Dendritic cell treated with granulocyte-macrophage colony-stimulating factor and Interleukin-4, amounts not matched to agents 40 ng/mL and 50 ng/mL, for 4 days (primary cell): ENCODE measurements around the gene TAOK3.
A peak's percentile ranks its signal among the peaks of the same experiment; 100 is the strongest.
"Not testable (repeated sequence)": the region's sequence is repeated elsewhere in the genome, so short reads cannot be mapped to it uniquely, and the experiment has no call there.

Source experiments
- H3K27ac Mint-ChIP-seq: one replicate; pipeline ENCODE4 v1.8.0; 2022; ENCODE audit warnings: mild to moderate bottlenecking, mixed read lengths
- H3K27me3 Mint-ChIP-seq: one replicate; pipeline ENCODE4 v1.8.0; 2022; ENCODE audit warnings: mild to moderate bottlenecking, mixed read lengths
- H3K36me3 Mint-ChIP-seq: one replicate; pipeline ENCODE4 v1.8.0; 2022; ENCODE audit warnings: low read depth, mixed read lengths
- H3K4me1 Mint-ChIP-seq: one replicate; pipeline ENCODE4 v1.8.0; 2022; ENCODE audit warnings: low read depth, mixed read lengths
- H3K4me3 Mint-ChIP-seq: one replicate; pipeline ENCODE4 v1.8.0; 2022; ENCODE audit warnings: mild to moderate bottlenecking, moderate library complexity, mixed read lengths
- H3K9me3 Mint-ChIP-seq: one replicate; pipeline ENCODE4 v1.8.0; 2022; ENCODE audit warnings: mixed read lengths
- intact Hi-C: fragments of 100-400 bp; cut with micrococcal nuclease; formaldehyde crosslinking; loops from one replicate; pipeline ENCODE4 v1.15.0; 2022

TAOK3 gene

DNA sequence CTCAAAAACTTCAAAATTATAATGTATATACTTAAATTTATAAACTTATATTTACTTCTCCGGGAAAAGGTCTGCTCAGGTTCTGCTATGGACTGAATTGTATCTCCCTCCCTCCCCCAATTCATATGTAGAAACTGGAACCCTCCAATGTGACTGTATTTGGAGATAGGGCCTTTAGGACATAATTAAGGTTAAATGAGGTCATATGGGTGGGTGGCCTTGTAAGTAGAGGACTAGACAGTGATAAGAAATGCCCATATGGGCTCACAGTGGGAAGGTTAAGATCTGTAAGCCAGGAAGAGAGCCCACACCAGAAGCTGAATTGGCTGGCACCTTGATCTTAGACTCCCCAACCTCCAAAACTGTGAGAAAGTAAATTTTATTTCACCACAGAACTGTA, 84.5 kb downstream of the TAOK3 start:
- H3K27me3 Mint-ChIP-seq: no peaks in the 10 kb centered on the region
- H3K4me3 Mint-ChIP-seq: no peak overlapping the region
- H3K36me3 Mint-ChIP-seq: peaks cover 32% of the 10 kb centered on the region
- no peaks in the 10 kb centered on the region for H3K4me1 Mint-ChIP-seq
- no peak overlapping the region for H3K27ac Mint-ChIP-seq
- intact Hi-C loops: no loop called here
- H3K9me3 Mint-ChIP-seq: no peaks in the 10 kb centered on the region

- Mint-ChIP-seq H3K4me1 (no peaks in the 10 kb centered on the region), H3K4me3 (no peak overlapping the region), H3K9me3 (no peaks in the 10 kb centered on the region), H3K27me3 (no peaks in the 10 kb centered on the region), H3K36me3 (peaks cover 32% of the 10 kb centered on the region), H3K27ac (no peak overlapping the region)
- intact Hi-C loops: no loop called here
These were observed 85.0 kb downstream of the TAOK3 start for GRCh38 chr12:118287728-118288127.

DNA sequence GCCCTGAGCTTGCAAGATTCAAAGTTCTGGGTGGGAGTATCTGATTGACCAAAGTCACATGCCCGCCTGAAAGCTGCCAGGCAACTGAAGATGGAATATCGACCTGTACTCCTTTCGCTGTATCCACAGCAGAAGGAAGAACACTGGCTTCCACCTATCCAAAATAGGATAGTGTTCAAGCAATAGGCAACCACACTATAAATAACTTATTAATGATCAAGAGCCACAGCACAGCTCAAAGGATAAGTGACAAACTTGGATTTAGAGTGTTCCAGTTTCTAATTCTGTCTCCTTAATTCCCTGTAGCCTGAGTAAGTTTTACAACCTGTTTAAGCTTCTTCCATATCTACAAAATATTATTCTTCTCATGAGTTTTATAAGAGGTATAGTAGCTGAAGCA, 89.9 kb downstream of the TAOK3 start:
- H3K4me1 Mint-ChIP-seq: no peaks in the 10 kb centered on the region
- H3K4me3 Mint-ChIP-seq: no peak overlapping the region
- no peak overlapping the region for H3K27ac Mint-ChIP-seq
- H3K27me3 Mint-ChIP-seq: no peaks in the 10 kb centered on the region
- peaks cover 47% of the 10 kb centered on the region for H3K36me3 Mint-ChIP-seq
- intact Hi-C loops: no loop called here
- peaks cover 7% of the 10 kb centered on the region for H3K9me3 Mint-ChIP-seq

DNA sequence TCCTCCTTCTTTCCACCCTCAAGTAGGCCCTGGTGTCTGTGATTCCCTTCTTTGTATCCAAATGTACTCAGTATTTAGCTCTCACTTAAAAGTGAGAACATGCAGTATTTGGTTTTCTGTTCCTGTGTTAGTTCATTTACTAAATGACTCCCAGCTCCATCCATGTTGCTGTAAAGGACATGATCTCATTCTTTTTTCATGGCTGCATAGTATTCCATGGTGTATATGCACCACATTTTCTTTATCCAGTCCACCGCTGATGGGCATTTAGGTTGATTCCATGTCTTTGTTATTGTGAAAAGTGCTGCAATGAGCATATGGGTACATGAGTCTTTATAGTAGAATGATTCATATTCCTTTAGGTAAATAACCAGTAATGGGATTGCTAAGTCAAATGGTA, 94.4 kb downstream of the TAOK3 start:
- H3K36me3 Mint-ChIP-seq: peaks cover 24% of the 10 kb centered on the region
- H3K4me1 Mint-ChIP-seq, H3K27ac Mint-ChIP-seq, H3K4me3 Mint-ChIP-seq, intact Hi-C loops, H3K9me3 Mint-ChIP-seq, H3K27me3 Mint-ChIP-seq: not testable (repeated sequence)

GRCh38 chr12:118274066-118274465, 98.6 kb downstream of the TAOK3 start:
- no peaks in the 10 kb centered on the region for H3K27me3 Mint-ChIP-seq
- peaks cover 3% of the 10 kb centered on the region for H3K9me3 Mint-ChIP-seq
- intact Hi-C loops: loop anchor here (5.0 kb wide), 1 partner anchor 33 kb away; no protein-coding TSS in a partner anchor
- peak overlapping the region; percentile 67 for H3K27ac Mint-ChIP-seq
- H3K36me3 Mint-ChIP-seq: peaks cover 3% of the 10 kb centered on the region
- peaks cover 19% of the 10 kb centered on the region for H3K4me1 Mint-ChIP-seq
- H3K4me3 Mint-ChIP-seq: peak overlapping the region; percentile 51

GRCh38 chr12:118271770-118272417, 100.8 kb downstream of the TAOK3 start:
- no peaks in the 10 kb centered on the region for H3K36me3 Mint-ChIP-seq
- H3K27me3 Mint-ChIP-seq: no peaks in the 10 kb centered on the region
- no peak overlapping the region for H3K4me3 Mint-ChIP-seq
- peaks cover 25% of the 10 kb centered on the region for H3K4me1 Mint-ChIP-seq
- intact Hi-C loops: loop anchor here (5.0 kb wide), 1 partner anchor 35 kb away; no protein-coding TSS in a partner anchor
- H3K9me3 Mint-ChIP-seq: no peaks in the 10 kb centered on the region
- H3K27ac Mint-ChIP-seq: no peak overlapping the region

- peaks cover 25% of the 10 kb centered on the region for H3K4me1 Mint-ChIP-seq
- peaks cover 4% of the 10 kb centered on the region for H3K36me3 Mint-ChIP-seq
- no peaks in the 10 kb centered on the region for H3K9me3 Mint-ChIP-seq
- no peaks in the 10 kb centered on the region for H3K27me3 Mint-ChIP-seq
- intact Hi-C loops: loop anchor here (5.0 kb wide), 1 partner anchor 36 kb away; no protein-coding TSS in a partner anchor
- no peak overlapping the region for H3K4me3 Mint-ChIP-seq
- H3K27ac Mint-ChIP-seq: peak overlapping the region; percentile 30
These were observed 101.5 kb downstream of the TAOK3 start for GRCh38 chr12:118271183-118271582.

DNA sequence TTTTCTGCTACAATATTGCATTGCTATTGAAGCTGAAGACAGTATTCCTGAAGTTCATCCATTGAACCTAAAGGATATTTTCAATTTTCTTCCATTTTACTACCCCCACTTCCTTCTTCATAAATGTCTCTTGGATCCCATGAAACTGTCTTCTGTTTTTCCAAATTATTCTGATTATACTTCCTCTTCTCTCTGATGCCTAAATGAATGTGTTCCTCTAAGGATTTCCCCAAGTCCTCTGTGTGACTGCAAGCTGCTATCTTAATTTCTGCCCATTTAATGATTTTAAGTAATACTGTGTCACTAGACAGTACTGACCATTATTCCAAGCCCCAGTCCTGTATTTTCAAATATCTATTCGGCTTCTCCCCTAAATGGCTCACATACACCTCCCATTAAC, 102.9 kb downstream of the TAOK3 start:
- H3K27me3 Mint-ChIP-seq: no peaks in the 10 kb centered on the region
- no peaks in the 10 kb centered on the region for H3K9me3 Mint-ChIP-seq
- H3K36me3 Mint-ChIP-seq: peaks cover 18% of the 10 kb centered on the region
- intact Hi-C loops: loop anchor here (5.0 kb wide), 1 partner anchor 37 kb away; no protein-coding TSS in a partner anchor
- no peak overlapping the region for H3K4me3 Mint-ChIP-seq
- peaks cover 18% of the 10 kb centered on the region for H3K4me1 Mint-ChIP-seq
- H3K27ac Mint-ChIP-seq: peak overlapping the region; percentile 30

DNA sequence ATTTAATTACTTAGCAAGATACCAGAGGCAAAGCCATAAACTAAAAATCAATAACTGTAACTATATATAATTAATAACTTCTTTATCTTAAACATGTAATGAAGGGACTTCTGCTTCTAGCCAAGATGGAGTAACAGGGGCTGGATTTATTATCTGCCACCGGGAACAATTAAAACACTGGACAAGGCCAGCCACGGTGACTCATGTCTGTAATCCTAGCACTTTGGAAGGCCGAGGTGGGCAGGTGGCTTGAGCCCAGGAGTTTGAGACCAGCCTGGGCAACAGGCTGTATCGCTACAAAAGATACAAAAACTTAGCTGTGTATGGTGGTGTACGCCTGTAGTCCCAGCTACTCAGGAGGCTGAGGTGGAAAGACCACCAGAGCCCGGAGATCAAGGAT, 113.6 kb downstream of the TAOK3 start:
- Mint-ChIP-seq H3K27ac (no peak overlapping the region), H3K4me3 (no peak overlapping the region), H3K9me3 (no peaks in the 10 kb centered on the region), H3K4me1 (peaks cover 6% of the 10 kb centered on the region), H3K36me3 (peaks cover 58% of the 10 kb centered on the region), H3K27me3 (no peaks in the 10 kb centered on the region)
- intact Hi-C loops: no loop called here

DNA sequence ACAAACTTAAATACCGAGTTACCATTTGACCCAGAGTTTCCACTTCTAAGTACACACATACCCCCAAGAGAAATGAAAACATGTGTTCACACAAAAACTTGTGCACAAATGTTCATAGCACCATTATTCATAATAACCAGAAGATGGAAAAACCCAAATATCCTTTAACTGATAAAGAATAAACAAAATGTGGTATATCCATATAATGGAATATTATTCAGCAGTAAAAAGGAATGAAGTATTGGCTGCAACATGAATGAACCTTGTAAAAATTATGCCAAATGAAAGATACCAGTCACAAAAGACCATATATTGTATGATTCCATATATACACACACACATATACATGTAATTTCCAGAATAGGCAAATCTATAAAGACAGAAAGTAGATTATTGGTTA, 116.4 kb downstream of the TAOK3 start:
- no peaks in the 10 kb centered on the region for H3K27me3 Mint-ChIP-seq
- H3K4me1 Mint-ChIP-seq: peaks cover 6% of the 10 kb centered on the region
- H3K9me3 Mint-ChIP-seq: no peaks in the 10 kb centered on the region

GRCh38 chr12:118249547-118249946, 123.2 kb downstream of the TAOK3 start:
- intact Hi-C loops: no loop called here
- H3K27ac Mint-ChIP-seq: no peak overlapping the region
- H3K4me1 Mint-ChIP-seq: no peaks in the 10 kb centered on the region
- peaks cover 26% of the 10 kb centered on the region for H3K36me3 Mint-ChIP-seq
- H3K4me3 Mint-ChIP-seq: no peak overlapping the region
- no peaks in the 10 kb centered on the region for H3K9me3 Mint-ChIP-seq
- no peaks in the 10 kb centered on the region for H3K27me3 Mint-ChIP-seq

More for the DNA sequence above, 116.4 kb downstream of the TAOK3 start:
- Mint-ChIP-seq H3K27ac (no peak overlapping the region), H3K36me3 (peaks cover 50% of the 10 kb centered on the region), H3K4me3 (no peak overlapping the region)
- intact Hi-C loops: no loop called here

- H3K4me3 Mint-ChIP-seq, H3K4me1 Mint-ChIP-seq, H3K27ac Mint-ChIP-seq, intact Hi-C loops, H3K9me3 Mint-ChIP-seq, H3K27me3 Mint-ChIP-seq: not testable (repeated sequence)
- peaks cover 29% of the 10 kb centered on the region for H3K36me3 Mint-ChIP-seq
These were observed 126.8 kb downstream of the TAOK3 start for GRCh38 chr12:118245886-118246285.

- peaks cover 30% of the 10 kb centered on the region for H3K4me1 Mint-ChIP-seq
- peaks cover 63% of the 10 kb centered on the region for H3K36me3 Mint-ChIP-seq
- no peak overlapping the region for H3K4me3 Mint-ChIP-seq
These were observed 133.8 kb downstream of the TAOK3 start for GRCh38 chr12:118238888-118239287.

DNA sequence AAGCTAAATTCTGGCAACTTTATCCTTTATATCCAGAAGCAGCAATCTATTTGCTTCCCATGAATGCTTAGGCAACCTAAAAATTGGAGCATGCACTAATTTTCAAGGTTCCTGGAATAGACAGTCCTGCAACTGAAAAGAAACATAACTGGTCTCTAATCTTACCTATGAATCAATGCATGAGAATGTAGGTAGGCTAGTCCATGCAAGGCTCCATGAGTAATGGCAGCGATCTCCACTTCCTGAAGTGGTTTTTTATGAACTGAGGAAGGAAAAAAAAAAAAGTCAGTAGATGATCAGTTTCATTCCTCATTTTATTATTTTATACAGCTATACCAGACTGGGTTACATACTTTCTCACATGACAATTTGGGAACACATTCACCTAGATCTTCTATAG, 134.8 kb downstream of the TAOK3 start:
- peak overlapping the region; percentile 81 for H3K27ac Mint-ChIP-seq
- no peaks in the 10 kb centered on the region for H3K9me3 Mint-ChIP-seq
- intact Hi-C loops: loop anchor here (5.0 kb wide), 3 partner anchors 71 to 139 kb away; partner anchors contain the start of gene SUDS3

More at GRCh38 chr12:118238888-118239287, 133.8 kb downstream of the TAOK3 start:
- peak overlapping the region; percentile 81 for H3K27ac Mint-ChIP-seq
- intact Hi-C loops: loop anchor here (5.0 kb wide), 3 partner anchors 72 to 138 kb away; partner anchors contain the start of gene SUDS3
- H3K27me3 Mint-ChIP-seq: no peaks in the 10 kb centered on the region
- no peaks in the 10 kb centered on the region for H3K9me3 Mint-ChIP-seq

More for the DNA sequence above, 134.8 kb downstream of the TAOK3 start:
- Mint-ChIP-seq H3K36me3 (peaks cover 57% of the 10 kb centered on the region), H3K4me1 (peaks cover 30% of the 10 kb centered on the region), H3K27me3 (no peaks in the 10 kb centered on the region), H3K4me3 (no peak overlapping the region)
